Fibroblast of mammary gland (primary cell): ENCODE data around the gene GRIN3B.

Source experiments
- DNase-seq: peaks from one replicate; pipeline ENCODE4 v3.0.0-alpha.2; 2010; ENCODE audit warnings: low read depth
- H3K4me3 ChIP-seq: 2 replicates; pipeline ENCODE4 v1.5.1; 2011; ENCODE audit warnings: low read depth, mild to moderate bottlenecking, low read length, moderate library complexity; ENCODE audit not compliant: control insufficient read depth
- TF ChIP-seq, protein P1 (sequence below): conservative IDR thresholded peaks from 2 replicates; pipeline ENCODE4 v1.5.1; 2011; ENCODE audit warnings: low read depth, low read length, inconsistent platforms; ENCODE audit not compliant: control insufficient read depth, insufficient read depth

Gene GRIN3B

DNA sequence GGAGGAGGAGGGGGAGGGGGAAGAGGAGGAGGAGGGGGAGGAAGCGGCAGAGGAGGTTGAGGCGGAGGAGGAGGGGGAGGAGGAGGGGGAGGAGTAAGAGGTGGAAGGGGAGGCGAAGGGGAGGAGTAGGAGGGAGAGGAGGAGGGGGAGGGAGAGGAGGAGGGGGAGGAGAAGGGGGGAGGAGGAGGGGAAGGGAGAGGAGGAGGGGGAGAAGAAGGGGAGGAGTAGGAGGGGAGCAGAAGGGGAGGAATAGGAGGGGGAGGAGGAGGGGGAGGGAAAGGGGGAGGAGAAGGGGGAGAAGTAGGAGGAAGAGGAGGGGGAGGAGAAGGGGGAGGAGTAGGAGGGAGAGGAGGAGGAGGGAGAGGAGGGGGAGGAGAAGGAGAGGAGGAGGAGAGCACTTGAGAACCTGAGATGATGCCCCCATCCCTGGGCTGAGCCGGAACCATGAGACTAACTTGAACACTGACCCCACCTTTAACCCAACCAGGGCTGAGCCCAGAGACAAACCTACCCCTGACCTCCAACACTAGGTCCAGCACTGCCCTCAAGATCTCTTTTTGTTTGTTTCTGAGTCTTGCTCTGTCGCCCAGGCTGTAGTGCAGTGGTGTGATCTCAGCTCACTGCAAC lies 52.2 kb downstream of the GRIN3B start:
- TF ChIP-seq, protein P1, sequence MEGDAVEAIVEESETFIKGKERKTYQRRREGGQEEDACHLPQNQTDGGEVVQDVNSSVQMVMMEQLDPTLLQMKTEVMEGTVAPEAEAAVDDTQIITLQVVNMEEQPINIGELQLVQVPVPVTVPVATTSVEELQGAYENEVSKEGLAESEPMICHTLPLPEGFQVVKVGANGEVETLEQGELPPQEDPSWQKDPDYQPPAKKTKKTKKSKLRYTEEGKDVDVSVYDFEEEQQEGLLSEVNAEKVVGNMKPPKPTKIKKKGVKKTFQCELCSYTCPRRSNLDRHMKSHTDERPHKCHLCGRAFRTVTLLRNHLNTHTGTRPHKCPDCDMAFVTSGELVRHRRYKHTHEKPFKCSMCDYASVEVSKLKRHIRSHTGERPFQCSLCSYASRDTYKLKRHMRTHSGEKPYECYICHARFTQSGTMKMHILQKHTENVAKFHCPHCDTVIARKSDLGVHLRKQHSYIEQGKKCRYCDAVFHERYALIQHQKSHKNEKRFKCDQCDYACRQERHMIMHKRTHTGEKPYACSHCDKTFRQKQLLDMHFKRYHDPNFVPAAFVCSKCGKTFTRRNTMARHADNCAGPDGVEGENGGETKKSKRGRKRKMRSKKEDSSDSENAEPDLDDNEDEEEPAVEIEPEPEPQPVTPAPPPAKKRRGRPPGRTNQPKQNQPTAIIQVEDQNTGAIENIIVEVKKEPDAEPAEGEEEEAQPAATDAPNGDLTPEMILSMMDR, result no peak
- DNase-seq, result no peak

DNA sequence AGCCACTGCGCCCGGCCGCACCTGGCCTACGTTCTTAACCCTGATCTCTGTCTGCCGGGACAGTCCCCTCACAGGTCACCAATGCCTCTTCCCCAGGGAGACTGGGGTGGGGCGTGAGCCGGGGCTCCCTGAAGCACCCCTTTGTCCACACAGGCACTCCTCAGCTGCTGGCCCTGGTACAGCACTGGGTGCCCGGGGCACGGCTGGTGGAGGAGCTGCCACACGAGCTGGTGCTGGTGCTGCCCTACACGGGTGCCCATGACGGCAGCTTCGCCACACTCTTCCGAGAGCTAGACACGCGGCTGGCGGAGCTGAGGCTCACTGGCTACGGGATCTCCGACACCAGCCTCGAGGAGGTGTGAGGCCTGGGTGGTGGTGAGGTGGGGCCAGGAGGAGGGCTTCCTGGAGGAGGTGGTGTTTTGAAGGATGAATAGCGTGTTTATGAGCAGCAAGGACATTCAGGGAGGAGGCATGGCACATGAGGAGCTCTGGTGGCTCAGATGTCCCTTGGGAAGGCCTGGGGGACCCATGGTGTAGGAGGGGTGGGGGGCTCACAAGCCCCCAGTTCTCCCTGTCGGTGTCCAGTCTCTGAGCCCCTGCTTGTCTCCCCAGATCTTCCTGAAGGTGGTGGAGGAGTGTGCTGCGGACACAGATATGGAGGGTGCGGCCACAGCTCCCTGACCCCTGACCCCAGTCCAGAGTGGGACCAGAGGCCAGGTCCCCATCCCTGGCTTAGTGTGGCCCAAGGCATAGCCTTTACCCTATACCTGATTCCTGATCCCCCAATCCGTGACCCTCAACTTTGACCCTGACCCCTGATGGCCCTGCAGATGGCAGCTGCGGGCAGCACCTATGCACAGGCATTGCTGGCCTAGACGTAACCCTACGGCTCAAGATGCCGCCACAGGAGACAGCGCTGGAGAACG lies 53.2 kb downstream of the GRIN3B start:
- TF ChIP-seq, protein P1, result no peak
- H3K4me3 ChIP-seq, result no peak overlapping the region
- no peak for DNase-seq

More for the DNA sequence above, 52.2 kb downstream of the GRIN3B start:
- H3K4me3 ChIP-seq, result no peak overlapping the region

DNA sequence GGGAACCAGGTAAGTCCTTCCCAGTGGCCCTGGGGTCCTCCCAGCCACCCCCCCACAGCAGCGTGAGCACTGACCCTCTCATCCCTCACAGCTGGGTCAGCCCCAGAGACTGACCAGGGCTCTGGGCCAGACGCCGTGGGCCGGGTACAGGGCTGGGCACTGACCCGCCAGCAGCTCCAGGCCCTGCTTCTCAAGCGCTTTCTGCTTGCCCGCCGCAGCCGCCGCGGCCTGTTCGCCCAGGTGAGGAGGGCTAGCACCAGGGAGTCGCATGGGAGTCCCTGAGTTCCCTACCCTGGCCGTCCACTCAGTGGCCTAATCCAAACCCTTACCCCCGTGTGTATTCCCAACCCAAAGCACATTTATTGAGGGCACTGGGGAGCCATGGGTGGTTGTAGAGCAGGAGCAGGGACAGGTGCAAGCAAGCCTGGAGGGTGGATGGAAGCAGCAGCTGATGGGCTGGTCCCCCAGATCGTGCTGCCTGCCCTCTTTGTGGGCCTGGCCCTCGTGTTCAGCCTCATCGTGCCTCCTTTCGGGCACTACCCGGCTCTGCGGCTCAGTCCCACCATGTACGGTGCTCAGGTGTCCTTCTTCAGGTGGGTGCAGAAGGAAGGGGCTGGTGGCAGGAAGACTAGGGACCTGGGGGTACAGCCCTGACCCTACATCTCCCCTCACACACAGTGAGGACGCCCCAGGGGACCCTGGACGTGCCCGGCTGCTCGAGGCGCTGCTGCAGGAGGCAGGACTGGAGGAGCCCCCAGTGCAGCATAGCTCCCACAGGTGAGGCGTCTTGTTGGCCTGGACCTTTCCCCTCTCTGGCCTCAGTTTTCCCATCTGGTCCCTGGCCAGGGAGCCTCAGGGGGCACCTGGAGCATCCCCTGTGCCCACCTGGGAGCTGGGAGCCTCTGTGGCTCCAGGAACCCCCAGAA lies 54.1 kb downstream of the GRIN3B start:
- TF ChIP-seq, protein P1, result no peak
- no peak for DNase-seq
- no peak overlapping the region for H3K4me3 ChIP-seq

DNA sequence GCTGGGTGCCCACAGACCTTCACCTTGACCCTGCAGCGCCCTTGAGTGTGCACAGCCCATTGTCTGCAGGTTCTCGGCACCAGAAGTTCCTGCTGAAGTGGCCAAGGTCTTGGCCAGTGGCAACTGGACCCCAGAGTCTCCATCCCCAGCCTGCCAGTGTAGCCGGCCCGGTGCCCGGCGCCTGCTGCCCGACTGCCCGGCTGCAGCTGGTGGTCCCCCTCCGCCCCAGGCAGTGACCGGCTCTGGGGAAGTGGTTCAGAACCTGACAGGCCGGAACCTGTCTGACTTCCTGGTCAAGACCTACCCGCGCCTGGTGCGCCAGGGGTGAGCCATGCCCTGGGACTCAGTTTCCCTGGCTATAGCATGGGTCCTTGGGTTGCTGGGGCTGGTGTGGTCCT lies 54.8 kb downstream of the GRIN3B start:
- no peak for DNase-seq
- TF ChIP-seq, protein P1, result no peak
- H3K4me3 ChIP-seq, result no peak overlapping the region

DNA sequence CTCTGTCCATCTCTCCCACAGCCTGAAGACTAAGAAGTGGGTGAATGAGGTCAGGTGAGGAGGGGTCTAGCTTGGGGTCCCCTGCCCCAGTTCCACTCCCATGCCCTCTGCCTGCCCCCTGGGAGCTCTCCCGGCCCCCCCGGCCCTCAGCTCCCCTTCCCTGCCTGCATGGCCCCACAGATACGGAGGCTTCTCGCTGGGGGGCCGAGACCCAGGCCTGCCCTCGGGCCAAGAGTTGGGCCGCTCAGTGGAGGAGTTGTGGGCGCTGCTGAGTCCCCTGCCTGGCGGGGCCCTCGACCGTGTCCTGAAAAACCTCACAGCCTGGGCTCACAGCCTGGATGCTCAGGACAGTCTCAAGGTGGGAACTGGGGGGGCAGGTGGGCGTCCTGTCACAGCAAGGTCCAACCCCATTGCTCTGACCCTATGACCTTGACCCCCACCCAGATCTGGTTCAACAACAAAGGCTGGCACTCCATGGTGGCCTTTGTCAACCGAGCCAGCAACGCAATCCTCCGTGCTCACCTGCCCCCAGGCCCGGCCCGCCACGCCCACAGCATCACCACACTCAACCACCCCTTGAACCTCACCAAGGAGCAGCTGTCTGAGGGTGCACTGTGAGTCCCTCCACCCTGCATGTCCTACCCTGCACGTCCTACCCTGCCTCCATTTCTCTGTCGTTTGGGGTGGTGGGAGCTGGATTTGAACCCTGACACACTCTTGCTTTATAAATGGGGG lies 55.8 kb downstream of the GRIN3B start:
- no peak for DNase-seq
- TF ChIP-seq, protein P1, result no peak
- H3K4me3 ChIP-seq, result no peak overlapping the region
